ENCODE measurements around the gene OR51M1.

GRCh38 chr11:5336331-5336730, 47.3 kb upstream of the OR51M1 start:
- TF ChIP-seq CTCF (IDR thresholded peaks at IDR 0.05; ENCODE audit: insufficient read depth, low read length) (no peak), POLR2AphosphoS5 (IDR thresholded peaks at IDR 0.05; ENCODE audit: low read depth) (no peak), SPI1 (IDR thresholded peaks at IDR 0.05; ENCODE audit: borderline replicate concordance, low read depth) (no peak)

Data from HL-60 (cell line).